Activated CD4-positive, alpha-beta T cell treated with anti-CD3 and anti-CD28 coated beads for 36 hours (primary cell): ENCODE measurements around the gene CRADD. TPM values are rescaled to one million over a fixed set of nuclear protein-coding genes. Genes with fewer than 3 reads are reported as not detected.
A peak's percentile ranks its signal among the peaks of the same experiment; 100 is the strongest.

Experiments
- ATAC-seq: fragments of 200-7000 bp; cut with Tn5 transposase; one replicate; pipeline ENCODE4 v1.10.0; 2021; ENCODE audit warnings: mild to moderate bottlenecking, moderate library complexity
- CTCF ChIA-PET: fragments of 350-600 bp; sonication (Branson Sonifier 250); formaldehyde crosslinking; loops from one replicate; lab custom pipeline; 2021; ENCODE audit warnings: antibody characterized with exemption; lab: Charles Lee
- POLR2A ChIA-PET: fragments of 350-600 bp; sonication (Branson Sonifier 250); formaldehyde crosslinking; loops from one replicate; lab custom pipeline; 2021; ENCODE audit warnings: antibody characterized with exemption, inconsistent platforms; lab: Charles Lee
- DNase-seq: peaks from one replicate; pipeline ENCODE4 v3.0.0-alpha.2; 2020
- H3K27ac Mint-ChIP-seq: one replicate; pipeline ENCODE4 v1.8.0; 2021; ENCODE audit warnings: mixed read lengths
- H3K27me3 Mint-ChIP-seq: one replicate; pipeline ENCODE4 v1.8.0; 2021; ENCODE audit warnings: mixed read lengths
- H3K36me3 Mint-ChIP-seq: one replicate; pipeline ENCODE4 v1.8.0; 2021; ENCODE audit warnings: low read depth, mixed read lengths
- H3K4me1 Mint-ChIP-seq: one replicate; pipeline ENCODE4 v1.8.0; 2021; ENCODE audit warnings: mixed read lengths
- H3K4me3 Mint-ChIP-seq: one replicate; pipeline ENCODE4 v1.8.0; 2021; ENCODE audit warnings: mild to moderate bottlenecking, moderate library complexity, mixed read lengths
- H3K9me3 Mint-ChIP-seq: one replicate; pipeline ENCODE4 v1.8.0; 2021; ENCODE audit warnings: low read depth, mixed read lengths
- intact Hi-C, 2 experiments: fragments of 100-400 bp; cut with DNase I in 1 of 2; cut with micrococcal nuclease in 1 of 2; formaldehyde crosslinking; loops; one replicate each; pipeline versions ENCODE4 v1.14.2 to v1.15.1; 2022 to 2024; cut with DNase I, micrococcal nuclease
- total RNA-seq, 2 experiments: library from RNA; stranded (reverse); gene quantifications; one replicate each; pipeline ENCODE4 v1.2.3, GENCODE V29; 2021

Gene CRADD
- total RNA-seq, 2 experiments from 2014 or later, result 5.7 to 7.8 TPM

DNA sequence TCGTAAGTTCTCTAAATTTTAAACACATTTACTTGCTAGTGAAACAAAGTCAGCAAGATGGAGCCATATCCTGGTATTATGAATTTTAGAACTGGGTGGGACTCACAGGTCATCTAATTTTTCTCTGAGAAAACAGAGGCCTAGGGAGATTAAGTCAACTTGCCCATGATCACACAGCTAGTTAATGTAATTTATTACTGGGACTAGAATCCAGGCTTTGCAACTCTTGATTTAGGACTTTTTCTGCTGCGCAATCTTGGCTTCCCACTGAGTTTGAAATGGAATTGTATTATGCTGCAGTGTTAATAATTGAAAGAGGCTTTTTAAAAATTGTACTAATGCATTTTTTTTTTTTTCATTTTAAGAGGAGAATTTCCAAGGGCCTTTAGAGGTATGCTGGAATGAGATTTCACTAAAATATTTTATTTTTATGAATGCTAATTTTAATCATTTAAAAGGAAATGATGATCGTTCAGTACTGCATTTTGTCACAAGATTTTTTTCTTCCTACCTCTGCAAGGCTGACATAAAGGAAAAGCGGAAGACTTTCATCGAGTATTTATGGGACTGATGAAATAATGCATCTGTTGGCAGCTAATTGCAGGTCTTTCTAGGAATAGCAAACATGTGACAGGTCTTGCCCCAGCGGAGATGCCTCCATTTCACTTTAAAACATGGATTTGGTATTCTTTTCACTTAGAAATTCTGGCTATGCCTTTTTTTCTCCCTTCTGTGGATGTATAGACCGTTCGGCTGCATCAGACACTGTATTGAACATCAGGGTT lies 9.6 kb downstream of the CRADD start:
- no peaks in the 10 kb centered on the region for H3K9me3 Mint-ChIP-seq
- CTCF ChIA-PET, result interaction anchor here (0.7 kb wide), 2 partner anchors 15 to 419 kb away, joined by 3 read pairs; no protein-coding TSS in a partner anchor
- peaks cover 10% of the 10 kb centered on the region for H3K36me3 Mint-ChIP-seq
- DNase-seq (no peak), ATAC-seq (no peak)
- H3K27me3 Mint-ChIP-seq, result no peaks in the 10 kb centered on the region
- no peak overlapping the region for H3K4me3 Mint-ChIP-seq
- POLR2A ChIA-PET, result no interaction called here
- H3K4me1 Mint-ChIP-seq, result peaks cover 14% of the 10 kb centered on the region
- intact Hi-C loops, result no loop called here
- H3K27ac Mint-ChIP-seq, result no peak overlapping the region

DNA sequence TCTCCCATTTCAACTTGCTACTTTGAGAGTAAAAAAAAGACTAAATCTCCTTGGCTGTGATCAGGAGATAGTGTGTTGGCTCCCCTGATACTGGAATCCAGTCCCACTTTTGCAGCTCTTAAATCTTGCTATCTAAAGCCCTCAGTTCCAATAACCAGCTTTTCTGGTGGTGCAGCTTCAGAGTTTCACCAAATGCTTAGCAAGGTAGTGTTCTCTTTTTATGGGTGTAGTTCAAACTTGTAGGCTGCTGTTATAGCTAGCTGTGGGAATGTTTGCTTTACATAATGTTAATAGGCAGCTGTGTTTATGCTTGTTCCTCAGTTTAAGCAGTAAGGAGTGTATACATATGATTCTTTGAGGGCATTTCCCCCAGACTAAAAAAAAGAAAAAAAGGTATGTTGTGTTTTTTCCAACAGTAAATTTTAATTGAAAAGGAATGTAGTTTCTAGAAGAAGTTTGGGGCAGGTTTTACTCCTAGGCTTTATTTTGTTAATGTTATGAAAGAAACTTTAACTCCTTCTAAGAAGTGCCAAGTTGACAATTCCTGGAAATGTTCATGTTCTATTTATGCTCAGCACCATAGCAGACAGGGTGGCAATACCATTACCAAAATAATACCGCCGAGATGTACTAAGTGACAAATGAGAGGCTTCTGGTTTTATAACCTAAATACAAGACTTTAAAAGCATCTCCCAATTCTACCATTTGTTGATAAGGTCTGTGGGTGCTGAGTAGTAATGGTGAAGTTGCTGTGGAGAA lies 12.1 kb downstream of the CRADD start:
- intact Hi-C loops, result no loop called here
- CTCF ChIA-PET, result no interaction called here
- POLR2A ChIA-PET, result no interaction called here
- DNase-seq (no peak), ATAC-seq (no peak)
- Mint-ChIP-seq H3K36me3 (peaks cover 10% of the 10 kb centered on the region), H3K27ac (no peak overlapping the region), H3K4me1 (peaks cover 9% of the 10 kb centered on the region), H3K27me3 (no peaks in the 10 kb centered on the region), H3K9me3 (peaks cover 8% of the 10 kb centered on the region), H3K4me3 (no peak overlapping the region)

DNA sequence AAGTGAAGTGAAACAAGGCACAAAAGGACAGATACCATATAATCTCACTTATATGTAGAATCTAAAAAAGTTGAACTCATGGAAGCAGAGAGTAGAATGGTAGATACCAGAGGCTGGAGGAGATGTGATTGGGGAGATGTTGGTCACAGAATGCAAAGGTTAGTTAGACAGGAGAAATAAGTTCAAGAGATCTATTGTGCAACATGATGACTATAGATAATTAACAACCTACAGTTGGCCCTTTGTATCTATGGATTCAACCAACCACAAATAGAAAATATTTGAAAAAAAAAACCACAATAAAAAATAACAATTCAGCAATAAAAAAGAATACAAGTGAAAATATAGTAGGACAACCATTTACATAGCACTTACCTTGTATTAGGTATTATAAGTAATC lies 19.3 kb downstream of the CRADD start:
- DNase-seq (no peak), ATAC-seq (no peak)
- intact Hi-C loops, result no loop called here
- Mint-ChIP-seq H3K27me3 (no peaks in the 10 kb centered on the region), H3K36me3 (no peaks in the 10 kb centered on the region), H3K4me3 (no peak overlapping the region), H3K9me3 (peaks cover 8% of the 10 kb centered on the region), H3K27ac (no peak overlapping the region), H3K4me1 (peaks cover 13% of the 10 kb centered on the region)
- CTCF ChIA-PET, result no interaction called here
- POLR2A ChIA-PET, result no interaction called here

DNA sequence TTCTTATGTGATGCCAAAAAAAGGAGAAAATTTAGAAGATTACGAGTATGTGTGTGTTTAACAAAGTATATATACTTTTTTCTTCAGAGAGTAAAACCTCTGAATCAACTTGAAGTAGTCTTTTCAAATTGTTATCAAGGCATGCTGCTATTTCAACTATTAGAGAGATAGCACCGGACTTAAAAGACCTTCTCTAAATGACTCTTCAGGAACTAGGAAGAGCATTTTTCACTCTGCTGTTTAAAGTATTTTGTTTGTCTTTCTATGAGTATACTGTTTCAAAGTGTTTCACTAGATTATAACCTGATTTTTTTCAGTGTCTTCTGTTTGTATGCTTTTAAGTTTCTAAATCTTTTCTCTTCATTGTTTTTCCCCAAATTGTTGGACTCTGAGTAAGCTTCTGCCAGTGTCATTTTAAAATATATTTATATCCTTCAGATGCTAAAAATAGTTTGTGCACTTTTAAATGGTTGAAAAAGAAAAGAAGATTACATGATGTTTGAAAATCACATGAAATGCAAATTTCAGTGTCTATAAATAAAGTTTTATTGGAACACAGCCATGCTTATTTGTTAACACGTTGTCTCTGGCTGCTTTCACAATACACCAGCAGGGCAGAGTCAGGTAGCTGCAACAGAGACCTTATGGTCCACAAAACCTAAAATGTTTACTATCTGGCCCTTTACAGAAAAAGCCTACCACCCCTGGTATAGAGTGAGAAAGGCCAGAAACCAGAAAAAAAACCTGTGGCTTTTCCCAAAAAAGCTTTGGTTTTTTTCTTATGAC lies 21.3 kb downstream of the CRADD start:
- POLR2A ChIA-PET, result interaction anchor here (0.6 kb wide), 1 partner anchor 114 kb away, joined by 3 read pairs; no protein-coding TSS in a partner anchor
- Mint-ChIP-seq H3K4me3 (no peak overlapping the region), H3K36me3 (no peaks in the 10 kb centered on the region), H3K4me1 (peaks cover 24% of the 10 kb centered on the region), H3K27me3 (no peaks in the 10 kb centered on the region), H3K9me3 (no peaks in the 10 kb centered on the region), H3K27ac (no peak overlapping the region)
- CTCF ChIA-PET, result interaction anchor here (0.5 to 1.2 kb wide), 4 partner anchors 10 to 247 kb away, joined by 3 to 4 read pairs (median 4); no protein-coding TSS in a partner anchor
- ATAC-seq (no peak), DNase-seq (no peak)
- intact Hi-C loops, result no loop called here

DNA sequence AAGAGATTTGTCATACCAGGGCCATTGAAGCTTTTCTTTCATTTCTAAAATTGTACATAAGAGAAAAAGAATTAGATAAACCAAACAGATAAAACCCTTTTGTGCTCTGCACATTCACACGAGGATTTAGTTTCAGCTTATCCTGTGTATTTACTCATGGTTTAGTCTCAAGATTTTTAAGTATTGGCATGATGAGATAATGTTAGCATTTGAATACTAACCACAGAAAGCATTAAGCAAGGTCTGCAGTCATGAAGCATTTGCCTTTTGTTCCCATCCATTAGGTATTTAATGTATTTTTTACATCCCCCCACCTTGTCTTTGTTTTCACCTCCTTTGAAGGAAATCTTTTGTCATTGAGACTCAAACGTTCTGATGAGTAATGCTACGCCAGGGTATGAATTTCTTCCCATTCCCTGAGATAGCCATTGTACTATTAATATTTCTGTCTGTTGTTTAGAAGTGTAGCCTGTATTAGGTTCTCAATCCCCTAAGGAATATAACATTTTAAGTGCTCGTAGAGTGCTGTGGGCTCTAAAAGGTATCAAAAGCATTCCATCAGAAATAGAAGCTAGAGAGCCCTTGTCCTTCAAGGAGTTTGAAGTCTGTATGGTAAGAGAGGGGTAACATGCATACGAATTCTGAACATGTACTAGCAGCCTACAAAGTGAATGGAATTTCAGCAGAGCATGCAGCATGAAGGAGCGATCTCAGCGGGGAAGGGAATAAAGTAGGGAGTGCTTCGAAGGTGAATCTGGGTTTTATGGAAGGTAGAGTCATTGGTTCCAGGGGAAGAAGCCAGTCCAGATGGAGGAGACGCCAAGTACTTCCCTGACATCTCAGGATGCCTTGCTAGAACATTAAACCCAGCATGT lies 22.3 kb downstream of the CRADD start:
- intact Hi-C loops, result no loop called here
- Mint-ChIP-seq H3K36me3 (no peaks in the 10 kb centered on the region), H3K4me3 (no peak overlapping the region), H3K27ac (no peak overlapping the region), H3K4me1 (peaks cover 30% of the 10 kb centered on the region), H3K9me3 (no peaks in the 10 kb centered on the region), H3K27me3 (no peaks in the 10 kb centered on the region)
- DNase-seq (no peak), ATAC-seq (peak; percentile 26)
- ChIA-PET CTCF (interaction anchor here (0.5 to 1.2 kb wide), 3 partner anchors 11 to 248 kb away, joined by 3 to 4 read pairs (median 4); no protein-coding TSS in a partner anchor), POLR2A (interaction anchor here (0.6 kb wide), 1 partner anchor 115 kb away, joined by 3 read pairs; no protein-coding TSS in a partner anchor)

DNA sequence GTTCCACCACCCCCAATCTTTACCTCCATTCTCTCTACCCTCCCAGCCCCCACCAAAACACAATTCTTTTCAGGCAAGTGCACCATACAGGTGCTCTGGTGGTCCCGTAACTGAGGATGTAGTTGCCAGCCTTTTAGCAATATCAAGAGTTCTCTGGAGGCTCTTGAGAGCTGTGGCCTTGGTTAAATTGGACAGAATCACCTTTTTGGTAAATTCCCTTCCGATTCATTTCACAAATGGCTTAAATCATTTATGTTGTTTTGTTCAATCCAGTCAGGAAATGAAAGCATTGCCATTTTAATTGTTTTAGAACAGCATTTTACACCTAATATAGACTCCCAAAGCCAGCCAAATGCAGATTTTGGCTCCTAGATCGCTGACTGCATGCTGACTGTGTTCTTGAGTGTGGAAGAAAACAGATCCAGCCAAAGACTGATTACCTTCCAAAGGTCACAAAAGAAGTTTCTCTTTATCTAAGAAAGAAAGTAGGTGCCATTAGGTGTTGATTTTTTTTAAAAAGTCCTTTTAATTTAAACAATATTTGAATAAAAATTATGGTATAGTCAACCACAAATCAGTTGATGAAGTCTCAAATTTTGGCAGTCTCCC lies 25.6 kb downstream of the CRADD start:
- CTCF ChIA-PET, result interaction anchor here (1.2 kb wide), 1 partner anchor 397 kb away, joined by 4 read pairs; no protein-coding TSS in a partner anchor
- Mint-ChIP-seq H3K9me3 (peaks cover under 1% of the 10 kb centered on the region), H3K27me3 (no peaks in the 10 kb centered on the region), H3K27ac (no peak overlapping the region), H3K36me3 (peaks cover under 1% of the 10 kb centered on the region), H3K4me1 (peaks cover 45% of the 10 kb centered on the region), H3K4me3 (no peak overlapping the region)
- POLR2A ChIA-PET, result no interaction called here
- intact Hi-C loops, result no loop called here
- DNase-seq (no peak), ATAC-seq (no peak)

DNA sequence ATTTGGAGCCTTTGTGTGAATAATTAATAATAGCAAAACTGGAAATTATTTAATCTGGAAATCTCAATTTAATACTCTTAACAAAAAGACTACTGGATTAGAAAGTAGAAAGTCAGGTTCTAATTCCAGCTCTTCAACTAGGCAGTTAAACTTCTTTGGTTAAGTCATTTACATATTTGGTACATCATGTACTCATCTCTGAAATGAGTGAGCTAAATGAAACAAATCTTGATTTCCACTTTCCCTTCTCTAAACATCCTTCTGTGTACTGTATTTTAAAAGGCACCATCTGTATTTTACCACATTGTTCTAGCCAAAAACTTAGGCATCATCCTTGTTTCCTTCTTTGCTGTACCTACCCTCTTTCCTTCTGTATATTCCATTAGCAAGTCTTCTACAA lies 26.9 kb downstream of the CRADD start:
- POLR2A ChIA-PET, result no interaction called here
- CTCF ChIA-PET, result interaction anchor here (1.2 to 1.4 kb wide), 2 partner anchors 24 to 396 kb away, joined by 3 to 4 read pairs; no protein-coding TSS in a partner anchor
- Mint-ChIP-seq H3K4me3 (no peak overlapping the region), H3K27me3 (no peaks in the 10 kb centered on the region), H3K9me3 (peaks cover 11% of the 10 kb centered on the region), H3K36me3 (peaks cover 7% of the 10 kb centered on the region), H3K27ac (no peak overlapping the region), H3K4me1 (peaks cover 42% of the 10 kb centered on the region)
- peak; percentile 79 for ATAC-seq
- no peak for DNase-seq
- intact Hi-C loops, result no loop called here

DNA sequence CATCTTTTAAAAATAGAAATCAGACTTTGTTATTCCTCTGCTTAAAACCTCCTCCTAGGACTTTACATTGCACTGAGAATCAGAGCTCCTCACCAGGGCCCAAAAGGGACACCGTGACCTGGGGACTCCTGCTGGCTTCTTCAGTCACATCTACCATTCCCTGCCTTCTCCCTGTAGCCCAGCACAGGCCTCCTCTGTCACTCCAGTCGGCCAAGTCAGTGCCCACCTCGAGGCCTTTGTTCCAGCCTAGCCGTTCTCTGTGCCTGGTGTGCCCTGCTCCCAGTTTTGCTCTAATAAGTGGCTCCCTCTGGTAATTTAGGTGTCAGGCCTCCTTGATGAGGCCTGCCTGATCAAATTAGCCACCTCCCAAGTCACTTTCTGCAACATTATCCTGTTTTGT lies 27.4 kb downstream of the CRADD start:
- DNase-seq (no peak), ATAC-seq (no peak)
- Mint-ChIP-seq H3K27me3 (no peaks in the 10 kb centered on the region), H3K36me3 (peaks cover 11% of the 10 kb centered on the region), H3K4me1 (peaks cover 37% of the 10 kb centered on the region), H3K9me3 (peaks cover 16% of the 10 kb centered on the region), H3K27ac (no peak overlapping the region), H3K4me3 (no peak overlapping the region)
- ChIA-PET CTCF (interaction anchor here (1.4 kb wide), 1 partner anchor 23 kb away, joined by 3 read pairs; no protein-coding TSS in a partner anchor), POLR2A (no interaction called here)
- intact Hi-C loops, result no loop called here

DNA sequence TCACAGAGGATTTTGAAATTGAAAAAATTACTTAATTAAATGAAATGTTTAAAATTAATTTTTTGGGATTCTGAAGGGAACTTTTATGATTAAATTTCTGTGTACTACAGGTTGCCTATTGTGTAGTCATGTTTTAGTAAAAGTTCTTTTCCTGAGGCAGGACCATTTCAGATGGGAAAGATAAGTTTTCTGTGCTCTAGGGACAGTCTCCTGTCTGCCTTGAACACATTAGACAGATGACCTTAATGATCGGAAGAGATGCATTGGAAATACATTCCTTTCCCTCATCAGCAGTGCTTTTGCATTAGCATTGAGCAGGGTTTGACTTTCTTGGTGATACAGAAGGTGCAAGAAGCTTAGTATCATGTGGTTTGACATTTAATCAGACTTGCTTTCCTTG lies 28.1 kb downstream of the CRADD start:
- Mint-ChIP-seq H3K9me3 (peaks cover 20% of the 10 kb centered on the region), H3K27ac (no peak overlapping the region), H3K4me1 (peaks cover 34% of the 10 kb centered on the region), H3K27me3 (no peaks in the 10 kb centered on the region), H3K4me3 (no peak overlapping the region), H3K36me3 (peaks cover 14% of the 10 kb centered on the region)
- POLR2A ChIA-PET, result no interaction called here
- DNase-seq, result no peak
- CTCF ChIA-PET, result interaction anchor here (1.4 kb wide), 1 partner anchor 23 kb away, joined by 3 read pairs; no protein-coding TSS in a partner anchor
- ATAC-seq, result no peak
- intact Hi-C loops, result no loop called here

DNA sequence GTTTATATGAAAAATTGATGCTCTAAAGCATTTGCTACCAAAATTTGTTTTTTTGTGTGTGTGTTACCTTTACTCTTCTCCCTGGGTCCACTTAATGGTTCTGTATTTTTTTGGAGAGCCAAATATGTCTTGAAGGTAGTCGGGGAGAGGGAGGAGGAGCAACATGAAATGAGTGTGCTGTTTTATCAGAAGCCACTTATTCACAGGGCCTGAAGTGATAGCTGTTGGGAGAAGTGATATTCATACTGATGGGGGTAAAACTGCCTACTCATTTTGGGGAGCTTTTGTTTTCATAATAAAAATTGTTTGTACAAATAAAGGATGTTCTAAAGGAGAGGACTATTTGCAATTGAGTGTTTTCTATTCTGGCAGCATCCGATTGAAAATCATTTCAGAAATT lies 29.2 kb downstream of the CRADD start:
- peaks cover 31% of the 10 kb centered on the region for H3K4me1 Mint-ChIP-seq
- ATAC-seq, result peak; percentile 47

More for the DNA sequence above, 29.2 kb downstream of the CRADD start:
- H3K36me3 Mint-ChIP-seq, result peaks cover 14% of the 10 kb centered on the region
- no peak overlapping the region for H3K27ac Mint-ChIP-seq
- intact Hi-C loops, result no loop called here
- H3K27me3 Mint-ChIP-seq, result no peaks in the 10 kb centered on the region
- no peak for DNase-seq
- POLR2A ChIA-PET, result no interaction called here
- peaks cover 20% of the 10 kb centered on the region for H3K9me3 Mint-ChIP-seq
- CTCF ChIA-PET, result interaction anchor here (1.6 kb wide), 1 partner anchor 396 kb away, joined by 4 read pairs; no protein-coding TSS in a partner anchor
- H3K4me3 Mint-ChIP-seq, result no peak overlapping the region
